Measurements from ENCODE around the gene SH3RF1.
A peak's percentile ranks its signal among the peaks of the same experiment; 100 is the strongest.

DNA sequence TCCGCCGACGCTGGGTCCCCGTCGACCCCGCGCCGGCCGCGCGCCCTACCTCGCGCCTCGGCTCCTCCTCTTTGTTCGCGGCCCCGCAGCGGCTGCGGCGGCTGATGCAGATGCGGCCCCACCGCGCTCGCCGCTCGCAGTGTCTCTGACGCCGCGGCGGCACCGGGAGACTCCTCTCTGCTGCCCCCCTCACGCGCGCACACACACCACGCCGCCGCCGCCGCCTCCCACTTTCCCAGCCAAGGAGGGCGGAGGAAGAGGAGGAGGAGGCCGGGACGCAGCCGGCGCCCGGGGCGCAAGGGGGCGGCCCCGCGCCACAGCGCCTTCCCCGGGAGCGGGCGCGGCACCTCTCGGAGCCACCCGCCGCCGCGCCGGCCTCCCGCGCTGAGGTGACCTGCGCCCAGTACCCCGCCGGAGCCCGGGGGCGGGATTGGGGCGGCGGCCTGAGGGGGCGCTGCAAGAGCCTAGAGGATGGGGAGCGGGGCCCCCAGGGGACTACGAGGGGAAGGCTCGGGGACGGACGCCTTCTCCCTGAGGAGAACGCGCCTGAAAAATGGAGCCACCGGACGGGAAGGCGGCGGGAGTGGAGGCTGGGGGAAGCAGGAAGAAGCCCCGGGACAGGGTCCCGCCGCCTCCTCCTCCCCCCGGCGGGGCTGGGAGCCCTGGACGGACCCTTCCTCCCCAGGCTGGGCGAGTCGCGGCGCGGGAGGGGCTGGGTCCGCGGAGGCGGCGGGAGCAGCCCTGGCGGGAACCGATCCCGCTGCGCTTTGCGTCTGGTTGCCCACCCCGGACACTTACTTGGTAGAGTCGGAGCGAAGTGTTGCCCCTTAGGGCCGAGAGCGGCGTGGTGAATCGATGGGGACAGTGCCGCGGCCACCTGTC lies at the start of gene SH3RF1:
- no peak; the same call in 1 of the 2 replicates for TF ChIP-seq POLR2A (IDR thresholded peaks at IDR 0.05; ENCODE audit: low read depth, low read length)
- TF ChIP-seq POLR2AphosphoS5 (IDR thresholded peaks at IDR 0.05; ENCODE audit: low read depth, low read length): peak; percentile 45; the same call in 1 of the 2 replicates
- peak; percentile 42; the same call in 1 of the 2 replicates for TF ChIP-seq TAF1 (IDR thresholded peaks at IDR 0.05; ENCODE audit: low read depth, low read length)
- no peak for TF ChIP-seq SPI1 (IDR thresholded peaks at IDR 0.05; ENCODE audit: low read depth, low read length)
- no peak for TF ChIP-seq POU2F2 (IDR thresholded peaks at IDR 0.05; ENCODE audit: low read depth, low read length)
- TF ChIP-seq PAX5 (IDR thresholded peaks at IDR 0.05; ENCODE audit: insufficient read depth, low read length, severe bottlenecking): no peak

All from GM12891 (cell line).